GM12878 (cell line): ENCODE results near the gene EIF2S2. TPM values are rescaled to one million over a fixed set of nuclear protein-coding genes. Genes with fewer than 3 reads are reported as not detected.
"Not testable (repeated sequence)": the region's sequence is repeated elsewhere in the genome, so short reads cannot be mapped to it uniquely, and the experiment has no call there.

ENCODE experiments used
- ATAC-seq: fragments of 200-7000 bp; cut with Tn5 transposase; 3 replicates; pipeline ENCODE4 v1.9.1; 2020; ENCODE audit warnings: mild to moderate bottlenecking, moderate library complexity
- BruUV-seq: library from RNA; stranded (reverse); fragments of 400-500 nt; replicated peaks from 2 replicates; lab custom pipeline; 2021; lab: Mats Ljungman, UMichigan
- CTCF ChIA-PET: fragments of 300-600 bp; sonication (Branson Sonifier 250); formaldehyde crosslinking; extraction: SDS; loops from one replicate; lab custom pipeline; 2021; ENCODE audit warnings: inconsistent platforms; lab: Yijun Ruan, JAX
- POLR2A ChIA-PET: fragments of 350-600 bp; formaldehyde crosslinking; extraction: SDS; loops from one replicate; lab custom pipeline; 2021; ENCODE audit warnings: inconsistent platforms; lab: Charles Lee
- RAD21 ChIA-PET: fragments of 300-600 bp; sonication (Branson Sonifier 250); formaldehyde crosslinking; loops from one replicate; lab custom pipeline; 2023; ENCODE audit warnings: antibody characterized with exemption; ENCODE audit not compliant: unreplicated experiment; lab: Charles Lee
- SMC1A ChIA-PET: fragments of 300-600 bp; sonication (Branson Sonifier 250); formaldehyde crosslinking; loops from one replicate; lab custom pipeline; 2023; ENCODE audit not compliant: unreplicated experiment, uncharacterized antibody; lab: Charles Lee
- DNase-seq: peaks from one replicate; pipeline ENCODE4 v3.0.0-alpha.2; 2011; ENCODE audit warnings: low read depth, low spot score
- FAIRE-seq: peaks from 3 replicates; lab custom pipeline; 2011; peaks lifted over from hg19 to GRCh38; lab: Jason Lieb, UNC
- H2AFZ ChIP-seq: 2 replicates; pipeline ENCODE4 v1.6.0; 2011; ENCODE audit warnings: low read depth, low read length, control low read depth; ENCODE audit not compliant: control insufficient read depth
- H3K27ac ChIP-seq: 2 replicates; pipeline ENCODE4 v1.5.1; 2011; ENCODE audit warnings: control low read depth; ENCODE audit not compliant: control insufficient read depth, insufficient read depth
- H3K27me3 ChIP-seq, 2 experiments: replicated peaks in 1 of 2; 2 replicates each; pipeline versions ENCODE4 v1.6.0 to v1.6.1; 2011; ENCODE audit warnings: low read length in 1 of 2; ENCODE audit not compliant: control insufficient read depth in 2 of 2, insufficient read depth in 2 of 2
- H3K36me3 ChIP-seq, 2 experiments: 2 replicates each; pipeline ENCODE4 v1.5.1; 2011; ENCODE audit warnings: low read length in 1 of 2; ENCODE audit not compliant: control insufficient read depth in 2 of 2, insufficient read depth in 2 of 2
- H3K4me1 ChIP-seq: 2 replicates; pipeline ENCODE4 v1.6.1; 2011; ENCODE audit warnings: mild to moderate bottlenecking, low read length, moderate library complexity, mixed read lengths; ENCODE audit not compliant: control insufficient read depth, insufficient read depth
- H3K4me2 ChIP-seq: 2 replicates; pipeline ENCODE4 v1.6.0; 2011; ENCODE audit warnings: control low read depth; ENCODE audit not compliant: control insufficient read depth, insufficient read depth
- H3K4me3 ChIP-seq: fragments of 200-600 bp; sonication (generic); 2 replicates; pipeline ENCODE4 v1.5.1; 2016
- H3K79me2 ChIP-seq: 2 replicates; pipeline ENCODE4 v1.6.0; 2011; ENCODE audit warnings: low read length; ENCODE audit not compliant: control insufficient read depth, insufficient read depth
- H3K9ac ChIP-seq: 2 replicates; pipeline ENCODE4 v1.8.0; 2011; ENCODE audit warnings: low read length, control low read depth, mixed read lengths; ENCODE audit not compliant: control insufficient read depth, insufficient read depth
- H3K9me3 ChIP-seq: replicated peaks from 3 replicates; pipeline ENCODE4 v1.5.1; 2011; ENCODE audit warnings: mild to moderate bottlenecking, low read length; ENCODE audit not compliant: control insufficient read depth, insufficient read depth
- H4K20me1 ChIP-seq: 2 replicates; pipeline ENCODE4 v1.6.0; 2011; ENCODE audit not compliant: control insufficient read depth, insufficient read depth
- WGBS: methylation state at CpG from one replicate; pipeline ENCODE4 v1.1.6; 2016; ENCODE audit warnings: low lambda C conversion rate; ENCODE audit not compliant: insufficient replicate concordance, insufficient coverage; ENCODE audit errors: missing lambda C conversion rate; 5-methylcytosine and 5-hydroxymethylcytosine counted together
- in situ Hi-C: fragments of 300-500 bp; cut with MboI; formaldehyde crosslinking; loops from 9 replicates; pipeline ENCODE4 v1.14.3; 2018; ENCODE audit warnings: mixed read lengths
- intact Hi-C: fragments of 100-400 bp; cut with micrococcal nuclease; formaldehyde crosslinking; loops from one replicate; pipeline ENCODE4 v1.14.2; 2022; ENCODE audit not compliant: unreplicated experiment
- polyA plus RNA-seq, 11 experiments: library from polyadenylated mRNA; depleted of rRNA in 4 of 11; unstranded in 6 of 11; stranded (reverse) in 5 of 11; fragments of >200 nt; fragmentation: Nextera tagmentation in 4 of 11; fragmentation: Illumina TruSeq in 1 of 11; extraction: Ambion mirVana in 4 of 11; extraction: Trizol in 1 of 11; gene quantifications; 1 replicate in 1 of 11; 2 replicates in 10 of 11; pipeline versions ENCODE4 v1.2.1 to v1.2.3, GENCODE V29; 2011 to 2016; ENCODE audit warnings: inconsistent platforms in 2 of 11, missing spikeins in 2 of 11, low read depth in 1 of 11
- total RNA-seq, 4 experiments: library from RNA; depleted of rRNA in 3 of 4; stranded (reverse); fragments of >200 nt in 3 of 4; fragmentation: Illumina TruSeq in 1 of 4; extraction: Trizol in 1 of 4; gene quantifications; 2 replicates each; pipeline versions ENCODE4 v1.2.1 to v1.2.3, GENCODE V29; 2013 to 2021

The EIF2S2 gene
- total and polyA plus RNA-seq, 10 of the 15 experiments (the other 5 are each of a cell fraction or from before 2014, with no cell fraction given): 60.2 to 153 (median 84.3) TPM

- ATAC-seq, SMC1A ChIA-PET, H3K79me2 ChIP-seq, DNase-seq, H3K27ac ChIP-seq, H3K9me3 ChIP-seq, in situ Hi-C loops, BruUV-seq, H2AFZ ChIP-seq, H3K4me2 ChIP-seq, intact Hi-C loops, FAIRE-seq, H3K36me3 ChIP-seq, POLR2A ChIA-PET, H3K27me3 ChIP-seq, RAD21 ChIA-PET, H3K4me3 ChIP-seq, H3K4me1 ChIP-seq, H3K9ac ChIP-seq, H4K20me1 ChIP-seq: not testable (repeated sequence)
- CTCF ChIA-PET: interaction anchor here (0.9 kb wide), 1 partner anchor 221 kb away, joined by 3 read pairs; no protein-coding TSS in a partner anchor
- WGBS: 49% methylated on average over 11 of the region's 11 CpGs
Observed at GRCh38 chr20:34135525-34136275, 23.7 kb upstream of the EIF2S2 start.

DNA sequence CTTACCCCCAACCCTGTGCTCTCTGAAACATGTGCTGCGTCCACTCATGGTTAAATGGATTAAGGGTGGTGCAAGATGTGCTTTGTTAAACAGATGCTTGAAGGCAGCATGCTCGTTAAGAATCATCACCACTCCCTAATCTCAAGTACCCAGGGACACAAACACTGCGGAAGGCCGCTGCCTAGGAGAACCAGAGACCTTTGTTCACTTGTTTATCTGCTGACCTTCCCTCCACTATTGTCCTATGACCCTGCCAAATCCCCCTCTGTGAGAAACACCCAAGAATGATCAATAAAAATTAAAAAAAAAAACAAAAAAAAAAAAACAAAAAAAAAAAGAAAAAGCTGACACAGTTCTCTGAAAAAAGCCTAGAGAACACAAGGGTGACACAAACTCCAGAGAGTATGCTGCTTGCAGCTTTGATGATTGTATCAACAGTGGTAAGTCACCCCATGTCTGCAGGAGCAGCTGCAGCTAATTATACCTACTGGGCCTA is 21.4 kb upstream of the EIF2S2 start:
- BruUV-seq, ATAC-seq, H3K4me2 ChIP-seq, H4K20me1 ChIP-seq, H3K27me3 ChIP-seq, H2AFZ ChIP-seq, H3K79me2 ChIP-seq, H3K4me1 ChIP-seq, FAIRE-seq, H3K4me3 ChIP-seq, H3K9me3 ChIP-seq, H3K9ac ChIP-seq, intact Hi-C loops, H3K36me3 ChIP-seq, in situ Hi-C loops, DNase-seq, H3K27ac ChIP-seq: not testable (repeated sequence)
- 26% methylated on average over 2 of the region's 4 CpGs for WGBS
- ChIA-PET SMC1A (interaction anchor here (0.6 kb wide), 1 partner anchor 166 kb away, joined by 4 read pairs; no protein-coding TSS in a partner anchor), POLR2A (interaction anchor here (0.7 kb wide), 2 partner anchors 21 to 178 kb away, joined by 4 to 6 read pairs; no protein-coding TSS in a partner anchor), CTCF (interaction anchor here (0.6 kb wide), 1 partner anchor 132 kb away, joined by 3 read pairs; no protein-coding TSS in a partner anchor), RAD21 (interaction anchor here (0.6 to 0.7 kb wide), 2 partner anchors 310 to 573 kb away, joined by 3 read pairs; no protein-coding TSS in a partner anchor)

DNA sequence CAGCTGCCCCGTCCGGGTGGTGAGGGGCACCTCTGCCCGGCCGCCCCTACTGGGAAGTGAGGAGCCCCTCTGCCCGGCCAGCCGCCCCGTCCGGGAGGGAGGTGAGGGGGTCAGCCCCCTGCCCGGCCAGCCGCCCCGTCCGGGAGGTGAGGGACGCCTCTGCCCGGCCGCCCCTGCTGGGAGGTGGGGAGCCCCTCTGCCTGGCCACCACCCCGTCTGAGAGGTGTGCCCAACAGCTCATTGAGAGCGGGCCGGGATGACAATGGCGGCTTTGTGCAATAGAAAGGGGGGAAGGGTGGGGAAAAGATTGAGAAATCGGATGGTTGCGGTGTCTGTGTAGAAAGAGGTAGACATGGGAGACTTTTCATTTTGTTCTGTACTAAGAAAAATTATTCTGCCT is 20.9 kb upstream of the EIF2S2 start:
- in situ Hi-C loops, FAIRE-seq: not testable (repeated sequence)

DNA sequence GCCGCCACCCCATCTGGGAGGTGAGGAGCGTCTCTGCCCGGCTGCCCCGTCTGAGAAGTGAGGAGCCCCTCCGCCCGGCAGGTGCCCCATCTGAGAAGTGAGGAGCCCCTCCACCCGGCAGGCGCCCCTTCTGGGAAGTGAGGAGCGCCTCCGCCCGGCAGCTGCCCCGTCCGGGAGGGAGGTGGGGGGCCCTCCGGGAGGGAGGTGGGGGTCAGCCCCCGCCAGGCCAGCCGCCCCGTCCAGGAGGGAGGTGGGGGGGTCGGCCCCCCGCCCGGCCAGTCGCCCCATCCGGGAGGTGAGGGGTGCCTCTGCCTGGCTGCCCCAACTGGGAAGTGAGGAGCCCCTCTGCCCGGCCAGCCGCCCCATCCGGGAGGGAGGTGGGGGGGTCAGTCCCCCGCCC is 20.4 kb upstream of the EIF2S2 start:
- H3K4me2 ChIP-seq, H3K9me3 ChIP-seq, H3K27ac ChIP-seq, intact Hi-C loops, SMC1A ChIA-PET, H4K20me1 ChIP-seq, BruUV-seq, H2AFZ ChIP-seq, CTCF ChIA-PET, H3K79me2 ChIP-seq, H3K36me3 ChIP-seq, RAD21 ChIA-PET, H3K4me3 ChIP-seq, in situ Hi-C loops, H3K4me1 ChIP-seq, H3K27me3 ChIP-seq, FAIRE-seq, POLR2A ChIA-PET, DNase-seq, H3K9ac ChIP-seq, ATAC-seq: not testable (repeated sequence)
- 90% methylated on average over 8 of the region's 26 CpGs for WGBS

More for the DNA sequence above, 20.9 kb upstream of the EIF2S2 start:
- H3K79me2 ChIP-seq, POLR2A ChIA-PET, H2AFZ ChIP-seq, H4K20me1 ChIP-seq, RAD21 ChIA-PET, intact Hi-C loops, SMC1A ChIA-PET, H3K36me3 ChIP-seq, H3K9me3 ChIP-seq, H3K4me1 ChIP-seq, H3K4me3 ChIP-seq, BruUV-seq, CTCF ChIA-PET, H3K9ac ChIP-seq, DNase-seq, H3K27ac ChIP-seq, ATAC-seq, H3K27me3 ChIP-seq, H3K4me2 ChIP-seq: not testable (repeated sequence)
- 64% methylated on average over 6 of the region's 21 CpGs for WGBS
